Loucy (cell line): ENCODE measurements around the gene FAM222B.

Experiments
- H2AFZ ChIP-seq: fragments of 200-600 bp; sonication (generic); 2 replicates; pipeline ENCODE4 v1.6.0; 2016; ENCODE audit warnings: antibody characterized with exemption, mild to moderate bottlenecking, low read length, moderate library complexity
- H3F3A ChIP-seq: fragments of 200-600 bp; 2 replicates; pipeline ENCODE4 v1.6.0; 2016; ENCODE audit warnings: antibody characterized with exemption, low read depth, mild to moderate bottlenecking
- H3K27me3 ChIP-seq: fragments of 200-600 bp; sonication (generic); 2 replicates; pipeline ENCODE4 v1.6.1; 2014; ENCODE audit warnings: low read length, mild to moderate bottlenecking; ENCODE audit not compliant: insufficient read depth, poor library complexity, severe bottlenecking
- H3K36me3 ChIP-seq: fragments of 200-600 bp; sonication (generic); 2 replicates; pipeline ENCODE4 v1.6.1; 2016; ENCODE audit warnings: low read length; ENCODE audit not compliant: insufficient read depth
- H3K4me1 ChIP-seq: fragments of 200-600 bp; sonication (generic); 2 replicates; pipeline ENCODE4 v1.5.1; 2014; ENCODE audit warnings: low read length, mild to moderate bottlenecking; ENCODE audit not compliant: insufficient read depth, poor library complexity, severe bottlenecking
- H3K4me2 ChIP-seq: fragments of 200-600 bp; sonication (generic); 2 replicates; pipeline ENCODE4 v1.6.0; 2014; ENCODE audit warnings: antibody characterized with exemption, low read length, low read depth, mild to moderate bottlenecking; ENCODE audit not compliant: poor library complexity, severe bottlenecking
- H3K4me3 ChIP-seq: fragments of 200-600 bp; sonication (generic); 2 replicates; pipeline ENCODE4 v1.5.1; 2014; ENCODE audit warnings: low read length, mild to moderate bottlenecking, mixed read lengths; ENCODE audit not compliant: poor library complexity, severe bottlenecking
- H3K79me2 ChIP-seq: fragments of 200-600 bp; sonication (generic); 2 replicates; pipeline ENCODE4 v1.6.1; 2014; ENCODE audit warnings: low read length; ENCODE audit not compliant: insufficient read depth
- H3K9ac ChIP-seq: fragments of 200-600 bp; sonication (generic); 2 replicates; pipeline ENCODE4 v1.6.0; 2014; ENCODE audit warnings: mild to moderate bottlenecking, low read depth, low read length, moderate library complexity; ENCODE audit not compliant: poor library complexity, severe bottlenecking
- H3K9me2 ChIP-seq: fragments of 200-600 bp; sonication (generic); replicated peaks from 2 replicates; pipeline ENCODE4 v1.6.1; 2016; ENCODE audit warnings: low read depth, low read length, mixed read lengths
- H3K9me3 ChIP-seq: fragments of 200-600 bp; sonication (generic); 2 replicates; pipeline ENCODE4 v1.6.1; 2014; ENCODE audit warnings: mild to moderate bottlenecking, antibody characterized with exemption, low read length, low read depth; ENCODE audit not compliant: insufficient read depth
- H4K20me1 ChIP-seq: fragments of 200-600 bp; sonication (generic); 2 replicates; pipeline ENCODE4 v1.6.0; 2014; ENCODE audit warnings: antibody characterized with exemption, low read length, mild to moderate bottlenecking; ENCODE audit not compliant: insufficient read depth, poor library complexity, severe bottlenecking
- EZH2phosphoT487 ChIP-seq: fragments of 200-600 bp; IDR thresholded peaks from 2 replicates; pipeline ENCODE4 v1.6.1; 2018; ENCODE audit warnings: antibody characterized with exemption, mild to moderate bottlenecking, moderate library complexity, borderline replicate concordance
- TF ChIP-seq, protein P1 (sequence below): fragments of 200-600 bp; sonication (generic); conservative IDR thresholded peaks from 2 replicates; pipeline ENCODE4 v1.5.1; 2014; ENCODE audit warnings: mild to moderate bottlenecking, antibody characterized with exemption, low read length

The FAM222B gene

DNA sequence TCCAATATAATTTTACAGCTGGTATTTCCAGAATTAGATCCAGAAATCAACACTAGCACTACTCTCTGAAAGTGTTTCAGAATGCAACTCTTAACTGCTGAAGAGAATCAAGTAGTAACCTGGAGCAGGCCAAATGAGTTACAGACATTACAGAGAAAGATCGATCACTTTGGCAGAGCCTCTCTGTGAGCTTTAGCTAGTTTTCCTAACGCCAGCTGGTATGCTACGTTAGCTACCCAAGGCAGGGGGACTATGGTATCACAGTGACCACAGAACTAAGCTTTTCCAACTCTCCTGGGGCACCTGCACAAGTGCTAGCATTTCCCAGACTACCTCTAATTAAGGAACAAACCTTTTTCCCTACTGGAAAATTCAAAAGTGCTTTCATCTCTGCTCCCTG lies 68.4 kb downstream of the FAM222B start:
- no peaks in the 10 kb centered on the region for H3F3A ChIP-seq
- no peaks in the 10 kb centered on the region for H3K9me2 ChIP-seq
- H3K9ac ChIP-seq = no peak overlapping the region
- no peaks in the 10 kb centered on the region for H3K9me3 ChIP-seq
- no peak overlapping the region for H3K4me3 ChIP-seq
- peaks cover 4% of the 10 kb centered on the region; the same call in 1 of the 2 replicates for H3K36me3 ChIP-seq
- no peak overlapping the region for H2AFZ ChIP-seq
- H3K27me3 ChIP-seq = no peaks in the 10 kb centered on the region
- H3K79me2 ChIP-seq = peaks cover 65% of the 10 kb centered on the region
- TF ChIP-seq, protein P1, sequence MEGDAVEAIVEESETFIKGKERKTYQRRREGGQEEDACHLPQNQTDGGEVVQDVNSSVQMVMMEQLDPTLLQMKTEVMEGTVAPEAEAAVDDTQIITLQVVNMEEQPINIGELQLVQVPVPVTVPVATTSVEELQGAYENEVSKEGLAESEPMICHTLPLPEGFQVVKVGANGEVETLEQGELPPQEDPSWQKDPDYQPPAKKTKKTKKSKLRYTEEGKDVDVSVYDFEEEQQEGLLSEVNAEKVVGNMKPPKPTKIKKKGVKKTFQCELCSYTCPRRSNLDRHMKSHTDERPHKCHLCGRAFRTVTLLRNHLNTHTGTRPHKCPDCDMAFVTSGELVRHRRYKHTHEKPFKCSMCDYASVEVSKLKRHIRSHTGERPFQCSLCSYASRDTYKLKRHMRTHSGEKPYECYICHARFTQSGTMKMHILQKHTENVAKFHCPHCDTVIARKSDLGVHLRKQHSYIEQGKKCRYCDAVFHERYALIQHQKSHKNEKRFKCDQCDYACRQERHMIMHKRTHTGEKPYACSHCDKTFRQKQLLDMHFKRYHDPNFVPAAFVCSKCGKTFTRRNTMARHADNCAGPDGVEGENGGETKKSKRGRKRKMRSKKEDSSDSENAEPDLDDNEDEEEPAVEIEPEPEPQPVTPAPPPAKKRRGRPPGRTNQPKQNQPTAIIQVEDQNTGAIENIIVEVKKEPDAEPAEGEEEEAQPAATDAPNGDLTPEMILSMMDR = no peak
- no peak for TF ChIP-seq EZH2phosphoT487
- H4K20me1 ChIP-seq = peaks cover 4% of the 10 kb centered on the region
- peaks cover 16% of the 10 kb centered on the region for H3K4me1 ChIP-seq
- no peak overlapping the region for H3K4me2 ChIP-seq

DNA sequence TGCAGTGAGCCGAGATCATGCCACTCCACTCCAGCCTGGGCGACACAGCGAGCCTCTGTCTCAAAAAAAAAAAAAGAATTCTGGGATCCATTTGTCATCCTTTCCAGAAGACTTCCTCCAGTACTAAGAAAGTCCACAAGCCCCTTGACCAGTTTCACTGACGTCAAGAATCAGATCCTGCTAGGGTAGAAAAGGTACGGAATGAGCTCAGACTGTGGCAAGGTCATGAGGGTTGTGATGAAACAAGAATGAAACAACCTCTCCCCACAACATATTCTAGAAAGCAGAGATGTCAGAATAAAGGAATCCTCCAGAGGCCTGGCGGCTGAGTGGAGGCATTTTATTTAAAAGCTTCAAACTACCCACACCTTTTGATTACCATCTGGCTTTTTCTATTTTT lies 68.9 kb downstream of the FAM222B start:
- Histone ChIP-seq H2AFZ (no peak overlapping the region), H3K4me1 (peaks cover 16% of the 10 kb centered on the region), H3K4me3 (no peak overlapping the region), H3K4me2 (no peak overlapping the region), H3K9ac (no peak overlapping the region), H3K79me2 (peaks cover 60% of the 10 kb centered on the region), H3K27me3 (no peaks in the 10 kb centered on the region), H3F3A (no peaks in the 10 kb centered on the region), H3K9me2 (no peaks in the 10 kb centered on the region), H3K36me3 (peaks cover 4% of the 10 kb centered on the region; the same call in 1 of the 2 replicates), H3K9me3 (no peaks in the 10 kb centered on the region), H4K20me1 (peaks cover under 1% of the 10 kb centered on the region)
- no peak for TF ChIP-seq EZH2phosphoT487
- TF ChIP-seq, protein P1 = no peak

DNA sequence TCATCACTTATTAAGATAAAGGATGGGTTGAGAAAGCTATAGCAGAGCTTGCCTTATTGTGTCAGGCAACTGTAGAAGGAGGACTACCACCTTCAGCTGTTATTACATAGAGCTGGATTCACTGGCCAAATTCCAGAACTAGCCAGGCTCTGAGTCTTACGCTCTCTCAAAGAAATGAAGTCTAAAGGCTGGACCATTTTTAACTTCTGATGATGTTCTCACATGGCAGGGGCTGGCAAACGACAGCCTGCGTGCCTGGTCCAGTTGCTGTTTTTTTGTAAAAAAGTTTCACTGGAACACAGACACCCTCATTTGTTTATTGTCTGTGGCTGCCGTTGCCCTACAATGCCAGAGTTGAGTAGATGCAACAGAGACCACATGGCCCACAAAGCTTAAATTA lies 77.6 kb downstream of the FAM222B start:
- peaks cover 46% of the 10 kb centered on the region; the same call in 1 of the 2 replicates for H3K36me3 ChIP-seq
- no peak overlapping the region for H3K4me3 ChIP-seq
- H3K9me2 ChIP-seq = no peaks in the 10 kb centered on the region
- H3K27me3 ChIP-seq = no peaks in the 10 kb centered on the region
- TF ChIP-seq, protein P1 = no peak
- no peak for TF ChIP-seq EZH2phosphoT487
- H3F3A ChIP-seq = no peaks in the 10 kb centered on the region
- no peaks in the 10 kb centered on the region for H3K4me1 ChIP-seq
- H3K9me3 ChIP-seq = no peaks in the 10 kb centered on the region
- peaks cover 6% of the 10 kb centered on the region for H4K20me1 ChIP-seq
- H2AFZ ChIP-seq = no peak overlapping the region
- H3K9ac ChIP-seq = no peak overlapping the region
- H3K4me2 ChIP-seq = no peak overlapping the region
- H3K79me2 ChIP-seq = peaks cover 6% of the 10 kb centered on the region; the same call in 1 of the 2 replicates
